HCT116 (cell line): ENCODE data around the gene MEAK7. TPM values are rescaled to one million over a fixed set of nuclear protein-coding genes. Genes with fewer than 3 reads are reported as not detected.

Experiments used
- ATAC-seq: fragments of 200-7000 bp; cut with Tn5 transposase; 2 replicates; pipeline ENCODE4 v1.9.1; 2020; ENCODE audit warnings: mild to moderate bottlenecking, moderate library complexity
- BruUV-seq: library from RNA; stranded (reverse); fragments of 400-500 nt; replicated peaks from 2 replicates; lab custom pipeline; 2021; lab: Mats Ljungman, UMichigan
- CTCF ChIA-PET: fragments of 300-600 bp; sonication (Branson Sonifier 250); formaldehyde crosslinking; loops from one replicate; lab custom pipeline; 2021; ENCODE audit warnings: antibody characterized with exemption; lab: Charles Lee
- POLR2A ChIA-PET: fragments of 300-600, 350-600 bp; sonication (Branson Sonifier 250); formaldehyde crosslinking; loops from one replicate; lab custom pipeline; 2021; ENCODE audit warnings: antibody characterized with exemption; lab: Charles Lee
- RAD21 ChIA-PET, 2 experiments: fragments of 300-600 bp; sonication (Branson Sonifier 250); formaldehyde crosslinking; loops; one replicate each; lab custom pipeline; 2023; ENCODE audit warnings: low total read pairs in 2 of 2; ENCODE audit not compliant: uncharacterized antibody in 2 of 2, unreplicated experiment in 2 of 2, low non-redundant PET in 1 of 2; lab: Charles Lee
- DNase-seq: peaks from one replicate; pipeline ENCODE4 v3.0.0-alpha.2; 2010; ENCODE audit warnings: low read depth, low spot score
- H2AFZ ChIP-seq: fragments of 200-600 bp; shearing (Covaris generic), sonication (generic); 2 replicates; pipeline ENCODE4 v1.6.1; 2017; ENCODE audit warnings: low read depth, mixed run types, mixed read lengths, antibody characterized with exemption, low read length; ENCODE audit not compliant: poor library complexity, severe bottlenecking
- H3K27ac ChIP-seq: 2 replicates; pipeline ENCODE4 v1.5.1; 2012; ENCODE audit warnings: low read depth, low read length
- H3K27me3 ChIP-seq: fragments of 200-600 bp; sonication (generic); 2 replicates; pipeline ENCODE4 v1.6.1; 2016; ENCODE audit warnings: mixed run types, low read length, mixed read lengths; ENCODE audit not compliant: insufficient read depth
- H3K36me3 ChIP-seq, 2 experiments: fragments of 200-500 bp in 1 of 2; fragments of 200-600 bp in 1 of 2; sonication (Bioruptor generic) in 1 of 2; sonication (generic) in 1 of 2; 2 replicates each; pipeline versions ENCODE4 v1.5.1 to v1.6.1; 2014 to 2016; ENCODE audit warnings: low read length in 2 of 2, inconsistent platforms in 1 of 2, mixed read lengths in 1 of 2, mixed run types in 1 of 2; ENCODE audit not compliant: insufficient read depth in 2 of 2, control insufficient read depth in 1 of 2
- H3K4me1 ChIP-seq, 2 experiments: fragments of 200-600 bp in 1 of 2; sonication (generic) in 1 of 2; 2 replicates each; pipeline versions ENCODE4 v1.5.1 to v1.6.1; 2012 to 2017; ENCODE audit warnings: low read length in 2 of 2, inconsistent platforms in 1 of 2, mild to moderate bottlenecking in 1 of 2, mixed read lengths in 1 of 2, mixed run types in 1 of 2, moderate library complexity in 1 of 2; ENCODE audit not compliant: insufficient read depth in 2 of 2, control insufficient read depth in 1 of 2
- H3K4me2 ChIP-seq: fragments of 200-600 bp; sonication (generic); 2 replicates; pipeline ENCODE4 v1.6.1; 2017; ENCODE audit warnings: mixed run types, low read length, mixed read lengths
- H3K4me3 ChIP-seq, 2 experiments: fragments of 200-600 bp in 1 of 2; sonication (generic) in 1 of 2; replicated peaks in 1 of 2; 2 replicates each; pipeline ENCODE4 v1.5.1; 2011 to 2016; ENCODE audit warnings: low read length in 2 of 2, control low read depth in 1 of 2, low read depth in 1 of 2, mild to moderate bottlenecking in 1 of 2, mixed read lengths in 1 of 2, mixed run types in 1 of 2
- H3K79me2 ChIP-seq: fragments of 200-600 bp; sonication (generic); 2 replicates; pipeline ENCODE4 v1.6.1; 2017; ENCODE audit warnings: mild to moderate bottlenecking, mixed run types, low read length, moderate library complexity, mixed read lengths; ENCODE audit not compliant: insufficient read depth
- H3K9ac ChIP-seq: fragments of 200-600 bp; sonication (generic); 2 replicates; pipeline ENCODE4 v1.6.1; 2016; ENCODE audit warnings: low read length, mixed read lengths
- H3K9me2 ChIP-seq: fragments of 200-600 bp; sonication (generic), shearing (Covaris generic); 2 replicates; pipeline ENCODE4 v1.6.1; 2017; ENCODE audit warnings: mixed run types, mild to moderate bottlenecking, moderate library complexity; ENCODE audit not compliant: insufficient read depth
- H3K9me3 ChIP-seq, 2 experiments: fragments of 200-500 bp in 1 of 2; fragments of 200-600 bp in 1 of 2; sonication (Bioruptor generic) in 1 of 2; sonication (generic) in 1 of 2; 2 replicates each; pipeline ENCODE4 v1.6.1; 2014 to 2017; ENCODE audit warnings: low read length in 2 of 2, mixed read lengths in 2 of 2, inconsistent platforms in 1 of 2, low read depth in 1 of 2, mild to moderate bottlenecking in 1 of 2, mixed run types in 1 of 2, moderate library complexity in 1 of 2; ENCODE audit not compliant: control insufficient read depth in 1 of 2, insufficient read depth in 1 of 2
- H4K20me1 ChIP-seq: fragments of 200-600 bp; sonication (generic), shearing (Covaris generic); 2 replicates; pipeline ENCODE4 v1.6.1; 2017; ENCODE audit warnings: mixed run types, mild to moderate bottlenecking, moderate library complexity; ENCODE audit not compliant: insufficient read depth
- EZH2phosphoT487 ChIP-seq: fragments of 200-600 bp; IDR thresholded peaks from 2 replicates; pipeline ENCODE4 v1.6.1; 2018; ENCODE audit warnings: antibody characterized with exemption, borderline replicate concordance
- FOSL1 ChIP-seq: IDR thresholded peaks from 2 replicates; pipeline ENCODE4 v1.6.1; 2012; ENCODE audit warnings: low read depth
- RAD21 ChIP-seq: IDR thresholded peaks from 2 replicates; pipeline ENCODE4 v1.6.1; 2012; ENCODE audit warnings: low read depth, mild to moderate bottlenecking
- YY1 ChIP-seq: IDR thresholded peaks from 2 replicates; pipeline ENCODE4 v1.6.1; 2011; ENCODE audit warnings: low read length, low read depth, moderate library complexity, mild to moderate bottlenecking; ENCODE audit not compliant: insufficient replicate concordance; ENCODE audit errors: extremely low read depth
- intact Hi-C: fragments of 100-400 bp; cut with micrococcal nuclease; formaldehyde crosslinking; loops from 2 replicates; pipeline ENCODE4 v1.10.0; 2022
- total RNA-seq: library from RNA; stranded (reverse); gene quantifications from one replicate; pipeline ENCODE4 v1.2.1, GENCODE V29; 2021; ENCODE audit not compliant: unreplicated experiment
- TF ChIP-seq, protein P1 (sequence below): IDR thresholded peaks from 2 replicates; pipeline ENCODE4 v1.6.1; 2012
- TF ChIP-seq, protein P2 (sequence below): IDR thresholded peaks from 2 replicates; pipeline ENCODE4 v1.6.1; 2012; ENCODE audit warnings: low read depth

Gene MEAK7
- total RNA-seq, 1 experiment from 2014 or later = 32.2 TPM

DNA sequence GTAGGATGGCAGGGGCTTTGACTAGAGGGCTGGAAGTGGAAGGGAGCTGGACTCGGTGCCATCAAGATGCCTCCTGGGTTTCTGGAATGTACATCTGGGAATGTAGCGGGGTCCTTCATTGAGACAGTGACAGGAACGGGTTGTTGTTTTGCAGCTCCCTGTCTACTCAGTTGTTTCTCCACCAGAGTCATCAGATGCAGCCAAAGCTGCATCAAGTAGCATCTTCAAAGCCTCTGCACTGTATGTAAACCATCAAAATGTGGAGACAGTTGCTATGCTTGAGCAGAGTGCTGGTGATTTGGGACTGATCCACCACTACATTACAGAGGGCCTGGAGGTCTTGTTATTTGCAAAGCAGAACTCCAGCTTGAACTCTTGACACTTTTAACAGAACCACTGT is 25.1 kb upstream of the MEAK7 start:
- POLR2A ChIA-PET = no interaction called here

More for the DNA sequence above, 25.1 kb upstream of the MEAK7 start:
- ChIA-PET RAD21 (no interaction called here), CTCF (no interaction called here)
- ATAC-seq (no peak), DNase-seq (no peak)
- no peak overlapping the region for H3K9ac ChIP-seq
- no TSS peak for BruUV-seq
- no peak overlapping the region for H3K4me3 ChIP-seq
- no peaks in the 10 kb centered on the region for H3K36me3 ChIP-seq
- intact Hi-C loops = no loop called here
- no peaks in the 10 kb centered on the region for H3K9me2 ChIP-seq
- H3K4me2 ChIP-seq = no peak overlapping the region
- TF ChIP-seq FOSL1 (no peak), RAD21 (no peak), YY1 (no peak), EZH2phosphoT487 (no peak)
- TF ChIP-seq, protein P1, sequence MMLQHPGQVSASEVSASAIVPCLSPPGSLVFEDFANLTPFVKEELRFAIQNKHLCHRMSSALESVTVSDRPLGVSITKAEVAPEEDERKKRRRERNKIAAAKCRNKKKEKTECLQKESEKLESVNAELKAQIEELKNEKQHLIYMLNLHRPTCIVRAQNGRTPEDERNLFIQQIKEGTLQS = no peak
- TF ChIP-seq, protein P2, sequence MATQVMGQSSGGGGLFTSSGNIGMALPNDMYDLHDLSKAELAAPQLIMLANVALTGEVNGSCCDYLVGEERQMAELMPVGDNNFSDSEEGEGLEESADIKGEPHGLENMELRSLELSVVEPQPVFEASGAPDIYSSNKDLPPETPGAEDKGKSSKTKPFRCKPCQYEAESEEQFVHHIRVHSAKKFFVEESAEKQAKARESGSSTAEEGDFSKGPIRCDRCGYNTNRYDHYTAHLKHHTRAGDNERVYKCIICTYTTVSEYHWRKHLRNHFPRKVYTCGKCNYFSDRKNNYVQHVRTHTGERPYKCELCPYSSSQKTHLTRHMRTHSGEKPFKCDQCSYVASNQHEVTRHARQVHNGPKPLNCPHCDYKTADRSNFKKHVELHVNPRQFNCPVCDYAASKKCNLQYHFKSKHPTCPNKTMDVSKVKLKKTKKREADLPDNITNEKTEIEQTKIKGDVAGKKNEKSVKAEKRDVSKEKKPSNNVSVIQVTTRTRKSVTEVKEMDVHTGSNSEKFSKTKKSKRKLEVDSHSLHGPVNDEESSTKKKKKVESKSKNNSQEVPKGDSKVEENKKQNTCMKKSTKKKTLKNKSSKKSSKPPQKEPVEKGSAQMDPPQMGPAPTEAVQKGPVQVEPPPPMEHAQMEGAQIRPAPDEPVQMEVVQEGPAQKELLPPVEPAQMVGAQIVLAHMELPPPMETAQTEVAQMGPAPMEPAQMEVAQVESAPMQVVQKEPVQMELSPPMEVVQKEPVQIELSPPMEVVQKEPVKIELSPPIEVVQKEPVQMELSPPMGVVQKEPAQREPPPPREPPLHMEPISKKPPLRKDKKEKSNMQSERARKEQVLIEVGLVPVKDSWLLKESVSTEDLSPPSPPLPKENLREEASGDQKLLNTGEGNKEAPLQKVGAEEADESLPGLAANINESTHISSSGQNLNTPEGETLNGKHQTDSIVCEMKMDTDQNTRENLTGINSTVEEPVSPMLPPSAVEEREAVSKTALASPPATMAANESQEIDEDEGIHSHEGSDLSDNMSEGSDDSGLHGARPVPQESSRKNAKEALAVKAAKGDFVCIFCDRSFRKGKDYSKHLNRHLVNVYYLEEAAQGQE = no peak
- 0 out of 2 replicates have a peak, but pooled peaks cover 3% of the 10 kb centered on the region for H3K27me3 ChIP-seq
- peaks cover 0 to 6% of the 10 kb centered on the region in 2 experiments; a peak in 1 of 4 replicates for H3K9me3 ChIP-seq
- H3K4me1 ChIP-seq = peaks cover 3 to 13% of the 10 kb centered on the region in 2 experiments; a peak in 1 of 4 replicates
- no peaks in the 10 kb centered on the region for H3K79me2 ChIP-seq
- H4K20me1 ChIP-seq = no peaks in the 10 kb centered on the region
- H2AFZ ChIP-seq = no peak overlapping the region
- H3K27ac ChIP-seq = no peak overlapping the region
